GM12873 (cell line): ENCODE measurements around the gene ANKRD1.

Experiments
- TF ChIP-seq, protein P1 (sequence below): IDR thresholded peaks from 2 replicates; pipeline ENCODE4 v1.5.1; 2012; ENCODE audit warnings: low read depth, mild to moderate bottlenecking, moderate library complexity, low read length, control low read depth; ENCODE audit not compliant: insufficient read depth; ENCODE audit errors: missing control alignments

Gene ANKRD1

DNA sequence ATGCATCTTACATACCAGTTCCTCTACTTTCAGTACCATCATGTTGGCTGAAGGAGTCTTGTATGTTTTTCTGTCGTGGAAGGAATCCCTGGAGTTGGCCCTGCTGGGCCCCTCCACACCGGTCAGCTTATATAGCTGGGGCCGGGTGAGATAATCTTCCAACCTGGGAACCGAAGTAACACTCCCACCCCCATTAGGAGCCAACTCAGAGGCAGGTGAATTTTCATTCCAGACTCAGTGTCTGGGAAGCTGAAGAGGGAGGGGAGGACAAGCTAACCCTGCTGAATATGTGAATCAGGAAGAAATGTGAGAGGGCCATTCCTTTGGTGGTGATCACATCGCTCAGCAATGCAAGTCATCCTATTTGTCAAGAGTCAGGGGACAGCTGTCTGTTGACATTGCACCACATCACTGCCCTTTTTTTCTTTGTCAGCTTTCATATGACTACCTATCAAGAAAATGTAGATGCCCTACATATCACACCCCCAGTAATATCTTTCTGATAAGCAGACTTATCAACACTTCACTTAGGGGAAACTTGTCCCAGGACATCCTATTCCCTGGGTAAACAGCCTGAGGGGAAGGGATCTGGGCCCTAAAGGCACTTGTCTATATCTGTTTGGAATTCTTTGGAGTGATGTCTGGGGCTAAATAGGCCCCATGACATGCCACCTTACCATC is at the start of gene ANKRD1:
Gene ANKRD1 (minus strand): TSS at position 102 of the 681 bp plus-strand sequence. CDS start 60 bp downstream, at position 42.
- TF ChIP-seq, protein P1, sequence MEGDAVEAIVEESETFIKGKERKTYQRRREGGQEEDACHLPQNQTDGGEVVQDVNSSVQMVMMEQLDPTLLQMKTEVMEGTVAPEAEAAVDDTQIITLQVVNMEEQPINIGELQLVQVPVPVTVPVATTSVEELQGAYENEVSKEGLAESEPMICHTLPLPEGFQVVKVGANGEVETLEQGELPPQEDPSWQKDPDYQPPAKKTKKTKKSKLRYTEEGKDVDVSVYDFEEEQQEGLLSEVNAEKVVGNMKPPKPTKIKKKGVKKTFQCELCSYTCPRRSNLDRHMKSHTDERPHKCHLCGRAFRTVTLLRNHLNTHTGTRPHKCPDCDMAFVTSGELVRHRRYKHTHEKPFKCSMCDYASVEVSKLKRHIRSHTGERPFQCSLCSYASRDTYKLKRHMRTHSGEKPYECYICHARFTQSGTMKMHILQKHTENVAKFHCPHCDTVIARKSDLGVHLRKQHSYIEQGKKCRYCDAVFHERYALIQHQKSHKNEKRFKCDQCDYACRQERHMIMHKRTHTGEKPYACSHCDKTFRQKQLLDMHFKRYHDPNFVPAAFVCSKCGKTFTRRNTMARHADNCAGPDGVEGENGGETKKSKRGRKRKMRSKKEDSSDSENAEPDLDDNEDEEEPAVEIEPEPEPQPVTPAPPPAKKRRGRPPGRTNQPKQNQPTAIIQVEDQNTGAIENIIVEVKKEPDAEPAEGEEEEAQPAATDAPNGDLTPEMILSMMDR: no peak

DNA sequence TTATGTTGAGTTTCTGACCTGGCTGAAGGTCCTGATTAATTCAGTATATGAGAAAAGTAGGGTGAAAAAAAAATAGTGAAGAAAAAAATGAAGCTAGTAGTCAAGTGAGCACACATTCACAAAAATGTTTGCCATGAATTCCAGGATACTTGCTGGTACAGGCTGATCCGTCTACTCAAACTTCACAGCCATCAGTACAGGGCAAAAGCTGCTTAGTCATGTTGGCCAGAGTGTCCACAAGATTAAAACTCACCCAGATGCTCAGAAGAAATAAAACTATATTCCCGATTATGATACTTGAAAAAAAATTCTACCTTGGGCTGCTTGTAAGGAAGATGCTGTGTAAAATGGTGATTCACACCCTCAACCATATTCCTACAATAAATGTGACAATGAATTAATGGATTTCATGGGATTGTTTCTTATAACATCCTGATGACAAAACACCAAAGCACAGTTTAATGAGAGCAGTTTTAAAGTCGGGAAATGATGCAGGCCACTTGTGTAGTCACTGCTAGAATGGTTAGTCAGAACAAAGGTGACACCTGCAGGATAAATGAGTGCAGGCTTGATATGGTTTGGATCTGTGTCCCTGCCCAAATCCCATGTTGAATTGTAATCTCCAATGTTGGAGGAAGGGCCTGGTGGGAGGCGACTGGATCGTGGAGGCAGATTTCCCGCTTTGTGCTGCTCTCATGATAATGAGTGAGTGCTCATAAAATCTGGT is 49.2 kb upstream of the ANKRD1 start:
- TF ChIP-seq, protein P1: no peak

DNA sequence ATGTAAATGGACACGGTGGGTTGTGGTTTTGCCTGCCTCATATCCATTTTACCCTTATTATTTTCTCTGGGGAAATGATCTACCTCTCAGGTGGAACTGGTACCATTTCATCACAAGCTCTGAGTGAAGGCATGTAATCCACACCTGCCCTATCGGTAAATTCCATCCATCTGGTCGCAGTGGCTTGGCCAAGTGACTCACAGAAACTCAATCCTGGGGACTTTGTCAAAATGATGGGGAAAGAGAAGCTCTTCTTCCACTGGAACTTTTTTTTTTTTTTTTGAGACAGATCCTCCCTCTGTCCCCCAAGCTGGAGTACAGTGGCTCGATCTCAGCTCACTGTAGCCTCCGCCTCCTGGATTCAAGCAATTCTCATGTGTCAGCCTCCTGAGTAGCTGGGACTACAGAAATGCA is 48.2 kb upstream of the ANKRD1 start:
- TF ChIP-seq, protein P1: no peak

DNA sequence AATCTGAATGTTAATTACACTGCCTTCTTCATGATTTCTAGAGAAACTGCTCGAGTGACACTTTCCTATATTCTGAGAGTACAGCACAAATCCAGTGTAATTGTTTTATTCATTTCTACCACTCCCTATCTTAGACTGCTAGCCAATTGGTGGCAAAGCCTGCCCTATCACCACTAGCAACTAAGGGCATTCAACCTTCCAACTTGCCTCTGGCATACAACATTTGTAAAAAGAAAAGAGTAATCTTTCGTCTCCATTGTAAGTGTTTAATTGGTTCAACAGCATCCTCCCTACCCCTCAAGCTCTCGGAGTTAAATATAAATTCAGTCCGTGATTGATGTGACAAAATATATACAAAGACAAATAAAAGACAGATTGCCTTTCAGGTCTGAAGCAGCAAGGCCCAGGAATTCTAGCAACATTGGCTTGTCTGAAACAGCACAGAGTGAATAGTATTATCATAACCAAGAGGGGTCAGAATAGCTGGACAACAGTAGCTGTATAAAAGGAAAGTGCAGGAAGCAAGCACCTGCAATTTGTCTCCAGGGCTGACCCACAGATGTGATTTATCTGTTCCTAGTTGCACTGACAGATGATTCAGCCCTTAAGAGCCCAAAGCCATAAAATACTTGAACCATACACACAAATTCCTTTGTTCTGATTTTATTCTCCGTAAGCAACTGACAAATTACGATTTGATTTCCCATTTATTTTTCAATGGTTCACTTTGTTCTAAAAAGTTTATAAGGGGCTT is 47.6 kb upstream of the ANKRD1 start:
- TF ChIP-seq, protein P1: no peak

DNA sequence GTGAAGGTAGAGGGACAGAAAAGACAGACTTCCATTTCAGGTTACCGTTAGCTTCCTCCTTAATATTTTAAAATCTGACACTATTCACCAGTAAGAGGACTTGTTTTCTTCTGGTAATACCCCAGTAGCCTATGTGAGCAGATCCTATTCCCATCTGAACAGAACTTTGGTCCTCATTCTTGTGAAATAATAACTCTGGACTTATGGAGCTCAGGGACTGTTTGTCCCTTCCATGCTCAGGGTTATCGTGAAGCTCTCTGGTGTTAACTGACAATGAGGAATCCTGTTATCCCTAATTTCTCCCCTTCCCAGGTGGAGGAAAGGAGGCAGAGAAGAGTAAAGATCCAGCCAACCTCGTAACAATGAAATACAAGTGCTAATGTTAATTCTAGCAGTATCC is 47.0 kb upstream of the ANKRD1 start:
- TF ChIP-seq, protein P1: no peak

DNA sequence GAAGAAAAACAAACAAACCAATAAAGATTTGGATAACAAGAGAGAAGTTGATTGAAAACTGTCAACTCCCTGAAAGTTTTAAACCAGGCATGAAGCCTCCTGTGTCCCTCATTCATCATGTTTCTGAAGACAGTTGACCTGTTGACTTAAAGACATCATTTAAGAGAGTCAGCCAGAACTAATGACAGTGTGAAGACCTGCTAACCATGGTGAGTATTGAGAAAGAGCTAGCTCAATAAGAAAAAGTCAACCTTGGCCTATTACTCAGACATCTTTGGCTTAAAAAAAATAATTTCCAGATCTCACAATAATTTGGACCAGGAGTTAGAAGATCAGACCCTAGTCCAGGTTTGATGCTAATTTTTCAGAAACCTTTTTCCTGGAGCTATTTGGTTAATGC is 45.3 kb upstream of the ANKRD1 start:
- TF ChIP-seq, protein P1: no peak

DNA sequence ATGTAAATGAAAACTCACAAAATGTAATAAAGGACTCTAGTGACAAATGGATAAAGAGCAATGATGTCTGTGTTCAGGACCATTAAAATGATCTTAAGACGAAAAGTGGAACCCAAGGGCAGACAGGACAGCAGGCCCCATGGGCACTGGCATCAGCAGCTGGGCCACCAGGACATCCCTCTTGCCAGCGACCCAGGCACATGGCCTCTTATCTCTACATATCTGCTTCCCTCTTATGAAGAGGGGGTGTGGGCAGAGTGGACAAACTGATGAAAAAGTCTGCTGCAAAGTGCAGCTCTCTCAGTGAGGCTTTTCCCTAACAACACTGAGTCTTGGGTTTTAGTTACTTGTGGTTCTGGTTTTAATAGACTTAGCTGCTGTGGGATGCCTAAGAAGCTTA is 44.8 kb upstream of the ANKRD1 start:
- TF ChIP-seq, protein P1: no peak
